ENCODE results near the gene WFIKKN1. TPM values are rescaled to one million over a fixed set of nuclear protein-coding genes. Genes with fewer than 3 reads are reported as not detected.

Gene WFIKKN1
- total RNA-seq, 4 donors from 2014 or later, result 2.5 to 6.2 (median 3.8) TPM

GRCh38 chr16:638836-639235 is 8.1 kb downstream of the WFIKKN1 start:
- no peak for DNase-seq
- H3K9me3 ChIP-seq, result no peaks in the 10 kb centered on the region
- H3K4me3 ChIP-seq, result no peak overlapping the region
- peaks cover 0 to 22% (median 15%) of the 10 kb centered on the region in 4 donors for H3K4me1 ChIP-seq
- TF ChIP-seq POLR2A (IDR thresholded peaks at IDR 0.05), result no peak
- TF ChIP-seq, protein P1, sequence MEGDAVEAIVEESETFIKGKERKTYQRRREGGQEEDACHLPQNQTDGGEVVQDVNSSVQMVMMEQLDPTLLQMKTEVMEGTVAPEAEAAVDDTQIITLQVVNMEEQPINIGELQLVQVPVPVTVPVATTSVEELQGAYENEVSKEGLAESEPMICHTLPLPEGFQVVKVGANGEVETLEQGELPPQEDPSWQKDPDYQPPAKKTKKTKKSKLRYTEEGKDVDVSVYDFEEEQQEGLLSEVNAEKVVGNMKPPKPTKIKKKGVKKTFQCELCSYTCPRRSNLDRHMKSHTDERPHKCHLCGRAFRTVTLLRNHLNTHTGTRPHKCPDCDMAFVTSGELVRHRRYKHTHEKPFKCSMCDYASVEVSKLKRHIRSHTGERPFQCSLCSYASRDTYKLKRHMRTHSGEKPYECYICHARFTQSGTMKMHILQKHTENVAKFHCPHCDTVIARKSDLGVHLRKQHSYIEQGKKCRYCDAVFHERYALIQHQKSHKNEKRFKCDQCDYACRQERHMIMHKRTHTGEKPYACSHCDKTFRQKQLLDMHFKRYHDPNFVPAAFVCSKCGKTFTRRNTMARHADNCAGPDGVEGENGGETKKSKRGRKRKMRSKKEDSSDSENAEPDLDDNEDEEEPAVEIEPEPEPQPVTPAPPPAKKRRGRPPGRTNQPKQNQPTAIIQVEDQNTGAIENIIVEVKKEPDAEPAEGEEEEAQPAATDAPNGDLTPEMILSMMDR (IDR thresholded peaks at IDR 0.05), result no peak
- no peaks in the 10 kb centered on the region for H3K27me3 ChIP-seq
- peak overlapping the region in 1 of 4 donors; percentile 0 for H3K27ac ChIP-seq
- peaks cover 0 to 5% (median 0%) of the 10 kb centered on the region in 3 donors for H3K36me3 ChIP-seq

DNA sequence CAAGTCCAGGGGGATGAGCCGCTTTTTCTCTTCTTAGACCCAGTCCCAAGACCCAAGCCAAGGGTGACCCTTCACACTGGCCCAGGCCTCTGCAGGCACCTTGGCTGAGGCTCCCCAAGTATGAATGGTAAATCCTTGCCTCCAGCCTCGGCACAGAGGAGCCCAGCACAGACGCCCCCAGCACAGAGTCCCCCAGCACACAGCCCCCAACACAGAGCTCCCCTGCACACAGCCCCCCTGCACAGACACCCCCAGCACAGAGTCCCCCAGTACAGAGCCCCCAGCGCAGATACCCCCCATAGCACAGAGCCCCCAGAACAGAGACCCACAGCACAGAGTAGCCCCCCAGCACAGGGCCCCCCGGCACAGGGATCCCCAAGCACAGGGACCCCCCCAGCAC is 9.8 kb downstream of the WFIKKN1 start:
- no peak for TF ChIP-seq POLR2A (IDR thresholded peaks at IDR 0.05)
- TF ChIP-seq, protein P1 (IDR thresholded peaks at IDR 0.05), result no peak
- Histone ChIP-seq H3K9me3 (no peaks in the 10 kb centered on the region), H3K36me3 (no peaks in the 10 kb centered on the region), H3K4me3 (peak overlapping the region in 2 of 4 donors; percentile 75 to 98), H3K27me3 (no peaks in the 10 kb centered on the region), H3K27ac (peak overlapping the region in 1 of 4 donors; percentile 99), H3K4me1 (peaks cover 0 to 29% (median 10%) of the 10 kb centered on the region in 4 donors)
- no peak for DNase-seq

- H3K27me3 ChIP-seq, result no peaks in the 10 kb centered on the region
- H3K4me3 ChIP-seq, result peak within 1 kb of the TSS; percentile 70 to 98 (median 82)
- H3K4me1 ChIP-seq, result peaks cover 0 to 35% (median 8%) of the 10 kb centered on the region in 4 donors
These were observed 10.8 kb downstream of the WFIKKN1 start, which contains the start of gene MCRIP2 for GRCh38 chr16:641326-642188. MCRIP2 (plus strand) TSS chr16:641828; CDS start chr16:641992, 164 bp downstream.

GRCh38 chr16:642189-643049 is 11.6 kb downstream of the WFIKKN1 start:
- peak overlapping the region; percentile 90 to 99 (median 92) for H3K27ac ChIP-seq
- H3K4me1 ChIP-seq, result peaks cover 0 to 41% (median 9%) of the 10 kb centered on the region in 4 donors
- H3K9me3 ChIP-seq, result no peaks in the 10 kb centered on the region
- TF ChIP-seq, protein P1 (IDR thresholded peaks at IDR 0.05), result peak in 1 of 6 experiments; percentile 2
- peak; percentile 48 to 68 for TF ChIP-seq POLR2A (IDR thresholded peaks at IDR 0.05)
- no peaks in the 10 kb centered on the region for H3K36me3 ChIP-seq
- no peaks in the 10 kb centered on the region for H3K27me3 ChIP-seq
- peak overlapping the region; percentile 70 to 98 (median 82) for H3K4me3 ChIP-seq
- DNase-seq, result peak; percentile 68 to 87 (median 87)

More at GRCh38 chr16:641326-642188, 10.8 kb downstream of the WFIKKN1 start, which contains the start of gene MCRIP2:
- DNase-seq, result peak; percentile 80 to 94 (median 94)
- H3K9me3 ChIP-seq, result no peaks in the 10 kb centered on the region
- peak within 1 kb of the TSS; percentile 90 to 99 (median 92) for H3K27ac ChIP-seq
- H3K36me3 ChIP-seq, result no peaks in the 10 kb centered on the region
- TF ChIP-seq, protein P1 (IDR thresholded peaks at IDR 0.05), result peak in 1 of 6 experiments; percentile 3
- TF ChIP-seq POLR2A (IDR thresholded peaks at IDR 0.05), result peak; percentile 71 to 76

DNA sequence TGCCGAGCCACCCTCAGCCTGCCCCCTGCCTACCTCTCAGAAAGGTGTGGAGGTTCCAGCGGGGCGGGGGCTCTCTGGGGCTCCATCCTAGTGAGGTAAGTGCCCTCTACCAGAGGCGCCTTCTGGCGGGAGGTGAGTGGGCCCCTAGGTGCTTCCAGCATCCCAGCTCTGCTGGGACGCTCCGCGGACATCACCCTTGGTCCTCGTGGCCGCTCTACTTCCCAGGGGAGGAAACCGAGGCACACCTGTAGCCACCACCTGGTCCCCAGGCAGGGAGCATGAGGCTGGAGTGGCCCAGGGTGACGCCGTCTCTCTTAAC is 12.2 kb downstream of the WFIKKN1 start:
- TF ChIP-seq, protein P1 (IDR thresholded peaks at IDR 0.05), result no peak
- no peak for TF ChIP-seq POLR2A (IDR thresholded peaks at IDR 0.05)
- Histone ChIP-seq H3K4me3 (peak overlapping the region; percentile 70 to 98 (median 82)), H3K27ac (peak overlapping the region; percentile 90 to 99 (median 92)), H3K9me3 (no peaks in the 10 kb centered on the region), H3K4me1 (peaks cover 0 to 42% (median 12%) of the 10 kb centered on the region in 4 donors), H3K27me3 (no peaks in the 10 kb centered on the region), H3K36me3 (no peaks in the 10 kb centered on the region)
- no peak for DNase-seq
